HUES48 (cell line): ENCODE measurements around the gene ABLIM2.

Experiments
- H3K27ac ChIP-seq: one replicate; pipeline ENCODE4 v1.7.0; 2013; ENCODE audit warnings: low read depth, low read length, inconsistent platforms
- H3K27me3 ChIP-seq: 2 replicates; pipeline ENCODE4 v1.6.1; 2013; ENCODE audit warnings: mild to moderate bottlenecking, low read length; ENCODE audit not compliant: control insufficient read depth, insufficient read depth
- H3K36me3 ChIP-seq: 2 replicates; pipeline ENCODE4 v1.6.1; 2013; ENCODE audit warnings: low read length; ENCODE audit not compliant: control insufficient read depth, insufficient read depth
- H3K4me1 ChIP-seq: 2 replicates; pipeline ENCODE4 v1.6.1; 2013; ENCODE audit warnings: mild to moderate bottlenecking, low read length; ENCODE audit not compliant: control insufficient read depth, insufficient read depth
- H3K4me3 ChIP-seq: 2 replicates; pipeline ENCODE4 v1.5.1; 2013; ENCODE audit warnings: mild to moderate bottlenecking, low read depth, low read length
- H3K9ac ChIP-seq: 2 replicates; pipeline ENCODE4 v1.6.1; 2013; ENCODE audit warnings: mild to moderate bottlenecking, low read depth, low read length, moderate library complexity
- H3K9me3 ChIP-seq: 2 replicates; pipeline ENCODE4 v1.6.1; 2013; ENCODE audit warnings: low read length; ENCODE audit not compliant: control insufficient read depth, insufficient read depth

The ABLIM2 gene

DNA sequence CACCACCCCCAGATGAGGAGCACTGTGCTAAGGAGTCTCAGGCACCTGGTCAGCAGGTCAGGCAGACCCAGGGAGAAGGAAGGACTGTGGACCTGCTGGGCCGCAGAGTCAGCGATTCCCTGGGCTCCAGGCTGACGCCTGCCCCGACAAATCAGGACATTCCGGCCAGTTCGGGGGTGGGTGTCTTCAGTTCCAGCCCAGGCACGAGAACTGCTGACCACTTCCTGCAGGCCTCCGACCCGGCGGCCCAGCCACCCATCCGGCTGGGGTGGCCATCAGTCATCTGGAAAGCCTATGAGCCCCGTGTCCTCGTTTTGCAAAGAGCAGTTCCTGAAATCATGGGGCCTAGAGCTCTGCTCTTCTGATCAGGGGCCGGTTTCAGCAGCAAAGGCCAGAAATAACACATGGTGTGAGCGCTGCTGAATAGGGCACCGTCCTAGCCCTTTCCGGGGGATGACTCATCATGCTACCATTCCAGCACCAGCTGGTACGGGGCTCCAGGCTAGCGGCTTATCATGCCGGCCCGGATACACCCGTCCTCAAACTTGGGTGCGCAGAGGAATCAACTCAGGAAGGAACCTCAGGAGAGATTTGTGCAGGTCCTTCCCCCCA, 32.6 kb upstream of the ABLIM2 start:
- Histone ChIP-seq H3K27me3 (no peaks in the 10 kb centered on the region), H3K27ac (no peak overlapping the region), H3K9ac (no peak overlapping the region), H3K9me3 (no peaks in the 10 kb centered on the region), H3K36me3 (no peaks in the 10 kb centered on the region), H3K4me3 (no peak overlapping the region), H3K4me1 (no peaks in the 10 kb centered on the region)

DNA sequence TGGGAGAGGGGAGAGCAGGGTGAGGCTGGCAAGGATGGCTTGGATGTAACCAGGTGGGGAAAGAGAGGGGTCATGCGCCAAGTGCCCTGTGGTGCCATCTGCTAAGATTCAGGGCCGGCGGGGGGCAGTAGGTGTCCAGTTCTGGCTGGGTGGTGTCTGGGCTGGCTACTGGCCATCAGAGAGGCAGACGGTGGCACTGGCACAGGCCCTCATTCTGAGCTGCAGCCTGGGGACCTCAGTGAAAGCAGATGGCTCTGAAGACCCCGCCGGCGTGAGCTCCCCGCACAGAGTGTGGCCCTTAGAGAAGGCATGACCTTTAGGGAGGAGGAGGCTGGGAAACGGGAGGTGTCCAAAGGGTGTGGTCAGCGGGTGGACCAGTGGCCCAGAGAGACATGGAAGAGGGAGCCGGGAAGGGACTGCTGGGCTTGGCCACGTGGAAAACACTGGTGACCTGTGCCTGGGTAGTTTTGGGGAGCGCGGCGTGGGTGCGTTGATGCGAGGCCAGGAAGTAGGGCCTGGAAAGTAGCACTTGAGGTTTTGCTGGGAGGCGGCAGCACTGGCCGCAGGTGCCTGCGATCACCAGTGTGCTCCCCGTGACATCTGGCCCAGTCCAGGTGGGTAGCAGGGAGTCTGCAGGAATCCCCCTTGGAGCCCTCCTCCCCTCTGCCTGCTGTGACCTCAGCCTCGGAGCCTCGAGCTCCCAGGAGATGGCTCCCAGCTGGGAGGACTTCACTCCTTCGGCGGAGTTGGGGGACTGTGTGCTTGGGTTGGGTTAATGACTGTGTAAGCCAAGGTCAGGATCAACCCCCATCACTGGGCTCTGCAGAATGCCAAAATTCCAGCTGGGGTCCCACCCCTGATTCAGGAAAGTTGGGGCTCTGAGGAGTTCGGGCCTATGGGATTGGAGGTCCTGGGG, 31.2 kb upstream of the ABLIM2 start:
- no peaks in the 10 kb centered on the region for H3K4me1 ChIP-seq
- no peak overlapping the region for H3K9ac ChIP-seq
- H3K9me3 ChIP-seq: no peaks in the 10 kb centered on the region
- no peaks in the 10 kb centered on the region for H3K36me3 ChIP-seq
- H3K27ac ChIP-seq: no peak overlapping the region
- no peak overlapping the region for H3K4me3 ChIP-seq
- H3K27me3 ChIP-seq: no peaks in the 10 kb centered on the region

DNA sequence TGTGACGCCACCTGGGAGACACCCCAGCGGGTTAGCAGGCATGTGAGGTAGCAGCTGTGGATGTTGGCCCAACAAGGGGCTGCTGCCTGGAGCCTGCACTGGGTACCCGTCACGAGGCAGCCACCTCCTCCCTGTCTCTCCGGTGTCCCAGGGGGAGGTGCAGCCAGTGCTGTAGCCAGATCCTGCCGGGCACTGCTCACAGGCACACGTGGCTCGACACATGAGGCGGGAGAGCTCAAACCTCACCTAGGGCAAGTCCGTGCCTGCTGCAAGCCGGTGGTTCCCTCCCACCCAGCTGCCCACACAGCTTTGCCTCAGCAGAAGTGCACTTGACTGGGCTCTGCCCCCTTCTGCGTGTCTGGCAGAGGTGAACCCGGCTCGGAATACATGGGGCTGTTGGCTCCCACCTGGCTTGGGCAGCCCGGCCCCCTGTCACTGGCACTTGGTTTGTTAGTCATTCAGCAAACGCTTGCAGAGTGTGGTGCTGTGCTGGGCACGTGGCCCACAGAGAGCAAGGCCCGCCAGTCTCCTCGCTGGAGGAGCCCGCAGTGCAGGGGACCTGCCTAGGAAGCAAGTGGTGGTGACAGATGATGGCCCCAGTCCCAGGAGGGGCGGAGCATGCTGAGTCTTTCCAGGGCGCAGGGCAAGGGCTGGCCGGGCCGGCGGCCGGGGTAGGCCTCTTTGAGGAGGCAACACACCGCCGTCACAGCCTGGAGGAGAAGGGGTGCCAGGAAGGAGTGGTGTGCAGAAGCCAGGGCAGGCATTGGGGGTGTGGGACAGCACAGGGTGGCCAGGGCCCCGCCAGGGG, 30.3 kb upstream of the ABLIM2 start:
- H3K4me1 ChIP-seq: no peaks in the 10 kb centered on the region
- no peak overlapping the region for H3K4me3 ChIP-seq
- no peak overlapping the region for H3K9ac ChIP-seq
- no peaks in the 10 kb centered on the region for H3K27me3 ChIP-seq
- no peaks in the 10 kb centered on the region for H3K9me3 ChIP-seq
- H3K27ac ChIP-seq: no peak overlapping the region
- no peaks in the 10 kb centered on the region for H3K36me3 ChIP-seq

DNA sequence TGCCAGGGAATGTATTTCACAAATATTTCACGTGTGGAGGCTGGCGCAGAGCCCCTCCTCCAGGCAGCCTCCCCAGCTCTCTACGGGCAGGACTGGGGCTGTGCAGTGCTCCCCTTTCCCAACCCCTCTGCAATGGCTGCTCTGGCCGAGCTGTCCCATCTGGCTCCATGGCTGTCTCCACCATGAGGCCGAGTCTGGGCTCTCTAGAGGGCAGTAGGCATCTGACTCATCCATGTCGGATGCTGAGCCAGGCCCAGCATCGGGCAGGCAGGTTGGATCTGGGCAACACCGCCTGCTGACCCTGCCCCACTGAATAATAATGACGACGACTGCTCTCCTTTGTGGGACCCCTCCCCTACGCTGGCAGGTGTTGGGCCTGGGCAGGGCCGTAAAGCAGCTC, 29.5 kb upstream of the ABLIM2 start:
- no peaks in the 10 kb centered on the region for H3K4me1 ChIP-seq
- no peaks in the 10 kb centered on the region for H3K36me3 ChIP-seq

DNA sequence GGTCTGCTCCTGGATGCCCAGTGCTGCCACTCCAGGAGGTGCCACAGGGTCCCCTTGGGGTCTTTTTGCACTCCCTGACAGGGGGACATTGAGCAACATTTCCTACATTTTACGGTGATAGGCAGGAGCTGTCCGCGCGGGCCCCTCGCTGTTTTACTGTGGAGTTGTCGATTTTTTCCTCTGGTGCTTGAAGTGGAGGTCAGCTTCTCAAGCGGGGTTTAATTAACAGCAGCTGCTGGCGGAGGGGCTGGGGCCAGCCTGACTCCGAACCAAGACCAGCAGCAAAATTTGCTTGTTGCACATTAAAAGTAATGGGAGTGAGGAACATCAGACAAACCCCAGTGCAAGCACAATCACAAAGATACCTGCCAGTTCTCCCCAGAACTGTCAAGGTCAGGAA, 27.3 kb upstream of the ABLIM2 start:
- H3K4me3 ChIP-seq: no peak overlapping the region
- no peaks in the 10 kb centered on the region for H3K36me3 ChIP-seq
- H3K27ac ChIP-seq: no peak overlapping the region
- no peaks in the 10 kb centered on the region for H3K9me3 ChIP-seq
- H3K27me3 ChIP-seq: no peaks in the 10 kb centered on the region
- no peaks in the 10 kb centered on the region for H3K4me1 ChIP-seq
- no peak overlapping the region for H3K9ac ChIP-seq

More for the DNA sequence above, 29.5 kb upstream of the ABLIM2 start:
- Histone ChIP-seq H3K4me3 (no peak overlapping the region), H3K27ac (no peak overlapping the region), H3K9ac (no peak overlapping the region), H3K9me3 (no peaks in the 10 kb centered on the region), H3K27me3 (no peaks in the 10 kb centered on the region)

DNA sequence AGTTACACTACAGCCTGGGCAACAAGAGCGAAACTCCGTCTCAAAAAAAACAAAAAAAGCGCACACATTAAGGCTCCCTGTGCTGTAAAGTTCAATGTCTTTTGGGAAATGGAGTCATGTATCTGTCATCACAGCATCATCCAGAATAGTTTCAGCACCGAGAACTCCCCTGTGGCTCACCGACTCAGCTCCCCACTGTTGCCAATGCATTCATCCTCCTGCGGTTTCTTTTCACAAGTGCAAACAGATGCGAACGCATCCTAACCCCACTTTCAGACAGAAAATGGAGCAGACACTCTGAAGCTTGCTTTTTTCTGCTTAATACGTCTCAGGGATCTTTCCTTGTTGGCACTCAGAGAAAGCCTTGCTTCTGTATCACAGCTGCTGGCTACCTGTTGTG, 26.7 kb upstream of the ABLIM2 start:
- H3K27ac ChIP-seq: no peak overlapping the region
- no peaks in the 10 kb centered on the region for H3K27me3 ChIP-seq
- H3K9ac ChIP-seq: no peak overlapping the region
- no peak overlapping the region for H3K4me3 ChIP-seq
- no peaks in the 10 kb centered on the region for H3K9me3 ChIP-seq
- no peaks in the 10 kb centered on the region for H3K36me3 ChIP-seq
- H3K4me1 ChIP-seq: no peaks in the 10 kb centered on the region

DNA sequence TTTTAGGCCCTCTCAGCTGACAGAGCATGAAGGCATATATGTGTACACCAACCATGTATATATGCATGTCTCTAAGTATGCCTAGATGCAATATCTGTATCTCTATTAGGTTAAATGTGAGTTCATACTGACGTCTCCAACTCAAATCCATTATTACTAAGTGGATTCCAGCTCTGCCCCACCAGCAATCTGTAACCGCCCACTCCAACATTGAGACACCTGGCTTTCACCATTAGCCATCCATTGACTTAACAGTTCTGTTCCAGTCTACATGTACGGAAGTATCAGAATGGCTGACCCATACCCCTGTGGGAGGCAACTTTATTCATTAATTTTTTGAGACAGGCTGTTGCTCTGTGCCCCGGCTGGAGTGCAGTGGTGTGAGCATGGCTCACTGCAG, 25.4 kb upstream of the ABLIM2 start:
- no peaks in the 10 kb centered on the region for H3K36me3 ChIP-seq
- H3K27me3 ChIP-seq: no peaks in the 10 kb centered on the region
- no peak overlapping the region for H3K4me3 ChIP-seq
- no peak overlapping the region for H3K27ac ChIP-seq
- no peak overlapping the region for H3K9ac ChIP-seq
- H3K9me3 ChIP-seq: no peaks in the 10 kb centered on the region
- H3K4me1 ChIP-seq: no peaks in the 10 kb centered on the region

DNA sequence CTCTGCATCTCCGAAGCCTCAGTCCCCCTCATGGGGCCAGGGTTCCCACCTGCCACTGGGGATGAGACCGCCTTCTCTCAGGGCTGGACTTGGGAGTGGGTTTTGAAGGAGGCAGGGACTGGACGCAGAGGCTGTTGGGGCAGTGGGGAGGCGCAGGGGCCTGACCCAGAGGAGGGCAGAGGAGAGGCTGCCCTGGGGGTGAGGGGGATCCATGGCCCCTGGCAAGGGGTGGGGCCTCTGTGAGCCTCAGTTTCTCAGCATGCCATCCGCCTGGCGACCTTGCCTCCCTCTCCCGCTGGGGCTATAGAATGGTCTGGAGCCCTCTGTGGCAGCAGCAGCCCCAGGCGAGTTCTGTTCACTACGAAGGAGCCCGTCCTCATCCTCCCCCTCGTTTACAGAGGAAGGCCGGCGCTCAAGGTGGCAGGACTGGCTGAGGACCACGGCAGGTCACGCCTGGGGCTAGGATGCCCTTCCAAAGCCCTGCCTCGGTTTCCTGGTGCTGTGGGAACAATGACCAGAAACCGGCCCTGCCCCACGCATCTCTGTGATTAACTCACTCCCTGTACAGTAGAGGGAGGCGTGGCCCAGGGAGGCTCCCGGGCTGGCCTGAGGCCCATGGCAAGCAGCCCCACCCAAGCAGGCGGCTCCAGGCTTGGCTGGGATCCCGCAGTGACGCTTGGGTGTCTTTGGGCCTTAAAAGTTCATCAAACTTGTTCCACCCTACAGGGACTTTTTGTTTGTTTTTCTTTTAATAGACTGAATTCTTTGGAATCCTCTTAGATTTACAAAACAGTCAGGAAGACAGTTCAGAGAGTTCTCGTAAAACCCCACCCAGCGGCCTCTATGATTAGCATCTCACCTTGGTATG, 24.5 kb upstream of the ABLIM2 start:
- no peak overlapping the region for H3K9ac ChIP-seq
- no peak overlapping the region for H3K4me3 ChIP-seq
- H3K27me3 ChIP-seq: no peaks in the 10 kb centered on the region
- no peaks in the 10 kb centered on the region for H3K4me1 ChIP-seq
- H3K27ac ChIP-seq: no peak overlapping the region
- no peaks in the 10 kb centered on the region for H3K9me3 ChIP-seq
- H3K36me3 ChIP-seq: no peaks in the 10 kb centered on the region

DNA sequence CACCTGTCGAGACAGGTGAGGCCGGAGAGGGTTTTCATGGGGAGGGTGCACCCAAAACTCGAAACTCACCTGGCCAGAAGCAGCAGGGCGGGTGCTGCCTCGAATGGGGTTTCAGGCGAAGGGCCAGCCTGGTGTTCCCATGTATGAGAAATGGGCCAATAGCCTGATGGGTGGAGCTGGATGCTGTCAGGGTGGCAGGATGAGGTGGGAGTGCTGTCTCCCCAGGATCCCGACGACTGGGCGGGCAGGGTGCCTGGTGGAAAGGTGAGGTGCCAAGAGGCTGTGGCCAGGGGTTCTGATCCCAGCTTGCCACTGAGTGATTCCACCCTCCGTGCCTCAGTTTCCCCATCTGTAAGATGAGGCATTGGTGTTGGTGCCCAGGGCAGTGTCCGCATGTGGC, 23.7 kb upstream of the ABLIM2 start:
- H3K27ac ChIP-seq: no peak overlapping the region

DNA sequence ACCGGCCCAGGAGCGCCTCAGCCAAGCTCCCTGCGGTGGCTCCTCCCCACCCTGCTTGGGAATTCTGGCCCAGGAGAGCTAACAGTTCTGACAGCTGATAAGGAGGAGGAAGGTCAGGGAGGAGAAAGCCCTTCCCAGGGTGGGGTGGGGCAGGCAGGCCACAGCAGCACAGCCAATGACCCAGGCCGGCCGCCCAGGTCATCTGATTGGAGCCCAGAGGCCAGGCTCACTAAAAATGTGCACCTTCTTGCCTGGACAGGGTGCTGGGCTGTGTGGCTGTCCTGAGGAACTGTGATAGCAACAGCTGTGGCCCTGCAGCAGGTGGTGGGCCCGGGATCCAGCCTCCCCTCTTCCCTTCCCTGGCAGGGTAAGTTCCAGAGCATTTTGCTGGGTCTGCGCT, 23.2 kb upstream of the ABLIM2 start:
- Histone ChIP-seq H3K9me3 (no peaks in the 10 kb centered on the region), H3K27ac (no peak overlapping the region), H3K4me3 (no peak overlapping the region), H3K36me3 (no peaks in the 10 kb centered on the region), H3K9ac (no peak overlapping the region), H3K4me1 (no peaks in the 10 kb centered on the region), H3K27me3 (no peaks in the 10 kb centered on the region)

More for the DNA sequence above, 23.7 kb upstream of the ABLIM2 start:
- no peaks in the 10 kb centered on the region for H3K36me3 ChIP-seq
- H3K9me3 ChIP-seq: no peaks in the 10 kb centered on the region
- H3K4me1 ChIP-seq: no peaks in the 10 kb centered on the region
- no peak overlapping the region for H3K9ac ChIP-seq
- no peaks in the 10 kb centered on the region for H3K27me3 ChIP-seq
- H3K4me3 ChIP-seq: no peak overlapping the region
